Stimulated activated CD4-positive, alpha-beta T cell treated with anti-CD3 and anti-CD28 coated beads, Interleukin-2, amount 100 ng/mL, for 4 hours (primary cell): ENCODE data around the gene TJP3.

Experiments
- DNase-seq: peaks from one replicate; pipeline ENCODE4 v3.0.0-alpha.2; 2020; ENCODE audit warnings: low read depth

TJP3 gene

DNA sequence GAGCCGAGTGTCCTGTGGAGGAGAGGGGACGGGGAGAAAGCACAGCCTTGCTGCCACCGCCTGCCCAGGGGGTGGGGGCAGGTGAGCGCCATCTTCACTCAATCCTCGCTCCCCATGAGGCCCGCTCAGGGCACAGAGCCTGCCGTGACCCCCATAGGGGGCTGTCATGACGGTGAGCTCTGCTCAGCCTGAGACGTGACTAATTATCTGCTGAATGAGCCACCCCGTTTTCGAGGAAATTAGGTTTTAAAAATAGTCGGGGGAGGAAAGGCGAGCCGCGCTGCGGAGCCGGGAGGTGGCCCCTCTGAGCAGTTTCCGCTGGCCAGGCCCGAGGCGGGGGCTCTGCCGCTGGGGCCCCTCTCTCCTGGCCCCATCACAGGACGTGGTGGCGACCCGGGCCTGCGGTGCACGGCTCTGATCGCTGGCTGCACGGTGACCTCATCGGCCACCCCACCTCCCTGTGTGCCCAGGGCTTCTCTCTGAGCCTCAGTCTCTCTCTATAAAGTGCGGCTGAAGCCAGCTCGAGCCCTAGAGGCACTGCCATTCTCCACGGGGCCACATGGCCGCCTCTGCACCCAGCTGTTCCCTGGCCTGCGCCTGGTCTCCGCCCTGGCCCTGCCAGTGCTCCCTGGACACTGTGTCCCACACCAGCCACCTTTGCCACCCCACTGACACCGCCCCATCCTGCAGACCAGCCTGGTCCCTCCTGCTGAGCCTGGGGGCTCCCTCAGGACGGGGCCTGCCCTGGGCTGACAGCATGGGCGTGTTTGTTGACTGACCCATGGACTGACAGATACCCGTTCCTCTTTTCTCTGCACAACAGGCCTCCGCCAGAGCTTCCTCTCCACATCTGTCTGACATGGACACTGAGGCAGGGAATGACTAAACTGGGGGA, 36.3 kb upstream of the TJP3 start:
- no peak for DNase-seq

DNA sequence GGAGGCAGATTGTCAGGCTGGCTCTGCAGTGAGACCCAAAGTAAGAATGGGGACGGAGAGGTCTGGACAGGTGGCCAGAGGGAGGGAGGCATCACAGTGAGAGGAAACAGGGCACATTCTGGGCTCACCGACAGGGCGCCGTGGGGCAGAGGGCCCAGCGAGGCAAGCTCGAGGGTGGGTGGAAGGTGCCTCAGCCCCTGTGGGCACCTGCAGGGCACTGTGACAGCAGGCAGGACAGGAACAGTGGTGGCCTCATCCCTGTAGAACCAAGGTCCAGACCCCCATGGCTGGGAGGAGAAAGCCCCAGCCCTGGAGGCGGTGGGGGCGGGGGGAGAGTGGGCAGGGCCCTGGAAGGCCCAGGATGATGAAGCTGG, 35.6 kb upstream of the TJP3 start:
- no peak for DNase-seq

DNA sequence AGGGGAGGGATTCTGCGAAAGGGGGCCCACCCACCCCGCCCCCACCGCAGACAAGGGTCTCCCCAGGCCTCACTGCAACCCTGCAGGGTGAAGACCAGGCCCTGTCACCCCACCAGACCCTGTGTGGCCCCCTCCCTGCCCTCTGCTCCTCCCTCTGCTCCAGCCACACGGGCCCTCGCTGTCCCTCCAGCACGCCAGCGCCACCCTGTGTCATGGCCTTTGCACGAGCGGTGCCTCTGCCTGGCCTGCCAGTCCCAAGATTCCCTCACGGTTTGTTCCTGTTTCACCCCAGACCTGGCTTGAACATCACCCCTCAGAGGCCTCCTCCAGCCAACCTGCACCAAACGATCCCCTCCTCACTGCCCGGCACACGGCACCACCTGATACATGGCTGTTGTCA, 35.2 kb upstream of the TJP3 start:
- DNase-seq = no peak

DNA sequence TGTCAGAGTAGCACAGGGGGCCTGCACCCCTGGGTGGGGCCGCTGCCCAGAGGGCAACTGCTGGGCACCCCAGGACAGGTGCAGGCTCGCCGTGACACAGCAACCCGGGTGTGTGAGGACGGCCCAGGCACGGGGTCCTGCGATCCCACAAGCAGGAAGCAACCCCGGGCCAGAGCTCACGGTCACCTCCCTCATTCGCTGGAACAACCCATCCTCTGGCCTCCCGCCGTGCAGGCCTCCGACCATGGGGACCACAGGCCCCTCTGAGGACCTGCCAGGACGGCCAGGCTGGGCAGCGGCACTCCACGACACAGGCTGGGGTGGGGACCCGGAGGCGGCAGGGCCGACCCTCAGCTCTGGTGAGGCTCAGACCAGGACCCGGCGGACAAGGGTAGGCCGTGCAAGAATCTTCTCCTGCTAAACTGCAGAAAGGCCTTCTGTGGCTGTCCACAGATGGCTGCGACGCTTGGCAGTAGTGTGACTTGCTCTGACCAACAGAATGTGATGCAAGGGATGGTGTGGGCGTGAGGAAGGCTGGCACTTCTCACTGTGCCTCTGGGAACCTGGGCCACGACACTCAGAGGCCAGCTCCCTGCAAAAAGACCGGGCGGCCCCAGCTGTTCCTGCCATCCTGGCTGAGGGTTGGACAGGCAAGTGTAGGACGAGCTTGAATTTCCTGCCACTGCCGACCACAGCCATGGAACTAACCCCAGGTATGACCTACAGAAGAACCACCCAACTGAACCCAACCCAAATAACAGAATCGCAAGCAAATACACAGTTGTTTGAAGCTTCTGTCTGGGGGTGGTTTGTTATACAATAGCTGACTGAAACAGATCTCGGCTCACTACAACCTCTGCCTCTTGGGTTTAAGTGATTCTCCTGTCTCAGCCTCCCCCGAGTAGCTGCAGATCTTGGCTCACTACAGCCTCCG, 34.4 kb upstream of the TJP3 start:
- no peak for DNase-seq

DNA sequence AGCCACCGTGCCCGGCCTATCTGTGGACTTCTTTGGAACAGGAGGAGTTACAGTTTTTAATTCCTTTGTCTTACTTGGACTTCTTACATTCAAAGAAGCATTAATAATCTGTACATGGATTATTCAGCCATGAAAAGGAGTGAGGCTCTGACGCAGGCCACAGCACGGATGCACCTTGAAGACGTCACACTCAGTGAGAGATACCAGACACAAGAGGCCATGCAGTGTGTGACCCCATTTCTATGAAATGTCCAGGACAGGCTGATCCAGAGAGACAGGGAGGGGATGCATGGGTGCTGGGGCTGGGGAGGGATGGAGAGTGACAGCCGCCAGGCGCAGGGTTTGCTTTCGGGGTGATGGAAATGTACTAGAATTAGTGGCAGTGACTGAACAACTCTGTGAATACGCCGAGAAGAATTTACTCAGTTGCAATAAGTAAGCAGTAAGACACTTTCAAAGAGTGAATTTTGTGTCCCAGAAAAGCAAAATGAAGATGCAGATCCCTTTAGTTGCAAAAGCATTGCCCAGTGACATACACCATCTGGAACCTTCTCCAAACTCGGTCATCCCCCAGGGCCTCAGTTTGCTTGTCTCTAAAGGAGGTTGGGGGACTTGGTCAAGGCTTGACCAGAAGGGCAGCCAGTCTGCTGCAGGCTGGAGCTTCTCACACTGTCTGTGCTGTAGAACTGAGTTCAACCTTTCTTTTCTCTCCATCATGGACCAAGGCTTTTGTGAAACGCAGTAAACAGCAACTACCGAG, 33.2 kb upstream of the TJP3 start:
- no peak for DNase-seq

DNA sequence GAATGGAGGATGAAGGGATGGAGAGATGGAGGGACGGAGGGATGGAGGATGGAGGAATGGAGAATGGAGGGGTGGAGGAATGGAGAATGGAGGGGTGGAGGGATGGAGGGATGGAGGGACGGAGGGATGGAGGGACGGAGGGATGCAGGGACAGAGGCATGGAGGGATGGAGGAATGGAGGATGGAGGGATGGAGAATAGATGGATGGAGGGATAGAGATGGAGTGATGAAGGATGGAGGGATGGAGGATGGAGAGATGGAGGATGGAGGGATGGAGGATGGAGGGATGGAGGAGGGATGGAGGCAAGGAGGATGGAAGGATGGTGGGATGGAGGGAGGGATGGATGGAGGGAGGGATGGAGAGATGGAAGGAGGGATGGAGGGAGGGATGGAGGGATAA, 30.0 kb upstream of the TJP3 start:
- no peak for DNase-seq

DNA sequence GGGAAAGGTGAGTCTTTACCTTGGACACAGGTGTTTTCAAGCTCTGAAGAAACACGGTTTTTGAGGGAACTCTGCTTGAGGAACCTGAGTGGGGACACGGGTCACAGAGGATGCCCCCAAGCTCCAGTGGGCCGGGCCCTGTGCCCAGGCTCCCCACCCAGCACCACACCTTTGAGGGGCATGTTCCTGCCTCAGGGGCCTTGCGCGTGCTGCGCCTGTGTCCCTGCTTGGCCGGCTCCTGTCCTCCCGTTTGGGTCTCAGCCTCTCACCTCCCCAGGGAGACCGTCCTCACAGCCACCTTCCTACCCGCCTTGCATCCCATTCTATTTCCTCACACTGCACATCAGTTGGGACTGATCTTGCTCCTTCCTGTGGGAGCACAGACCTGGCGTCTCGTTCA, 29.0 kb upstream of the TJP3 start:
- no peak for DNase-seq

DNA sequence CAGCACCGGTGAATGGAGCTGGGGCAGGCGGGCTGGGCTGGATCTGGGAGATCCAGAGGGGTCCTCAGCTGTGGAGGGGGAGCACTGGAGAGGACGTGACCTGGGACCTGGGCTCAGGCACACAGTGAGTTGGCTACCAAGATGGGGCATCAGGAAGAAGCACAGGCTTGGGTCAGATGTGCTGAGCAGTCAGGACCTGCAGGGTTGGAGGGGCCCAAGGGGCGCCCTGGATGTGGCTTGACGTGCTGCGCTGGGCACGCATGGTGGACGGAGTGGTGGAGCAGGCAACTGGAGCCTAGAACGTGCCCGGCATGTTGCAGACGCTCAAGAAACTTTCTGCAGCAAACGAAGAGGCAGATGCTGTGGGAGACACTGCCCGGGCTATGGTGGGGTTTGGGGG, 28.6 kb upstream of the TJP3 start:
- DNase-seq = no peak

DNA sequence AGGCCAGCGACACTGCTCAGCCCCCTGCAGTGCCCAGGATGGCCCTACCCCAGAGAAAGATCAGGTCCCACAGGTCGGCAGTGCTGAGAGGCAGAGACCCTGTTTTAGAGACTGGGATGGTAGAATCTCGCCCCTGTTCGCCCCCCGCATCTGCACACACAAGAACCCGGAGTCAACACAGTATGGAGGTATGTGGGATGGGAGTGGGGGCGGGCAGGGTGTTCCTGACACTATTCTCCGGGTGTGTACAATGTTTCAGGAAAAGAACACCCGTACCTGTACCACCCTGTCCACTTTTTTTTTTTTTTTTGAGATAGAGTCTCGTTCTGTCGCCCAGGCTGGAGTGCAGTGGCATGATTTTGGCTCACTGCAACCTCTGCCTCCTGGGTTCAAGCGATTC, 27.2 kb upstream of the TJP3 start:
- DNase-seq = no peak

DNA sequence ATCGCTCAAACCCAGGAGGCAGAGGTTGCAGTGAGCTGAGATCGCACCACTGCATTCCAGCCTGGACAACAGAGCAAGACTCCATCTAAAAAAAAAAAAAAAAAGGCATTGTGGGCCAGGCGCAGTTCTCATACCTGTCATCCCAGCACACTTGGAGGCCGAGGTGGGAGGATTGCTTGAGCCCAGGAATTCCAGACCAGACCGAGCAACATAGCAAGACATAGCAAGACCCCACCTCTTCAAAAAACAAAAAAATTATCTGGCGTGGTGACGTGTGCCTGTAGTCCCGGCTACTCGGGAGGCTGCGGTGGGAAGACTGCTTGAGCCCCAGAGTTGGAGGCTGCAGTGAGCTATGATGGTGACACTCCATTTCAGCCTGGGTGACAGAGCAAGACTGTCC, 25.9 kb upstream of the TJP3 start:
- DNase-seq = no peak

DNA sequence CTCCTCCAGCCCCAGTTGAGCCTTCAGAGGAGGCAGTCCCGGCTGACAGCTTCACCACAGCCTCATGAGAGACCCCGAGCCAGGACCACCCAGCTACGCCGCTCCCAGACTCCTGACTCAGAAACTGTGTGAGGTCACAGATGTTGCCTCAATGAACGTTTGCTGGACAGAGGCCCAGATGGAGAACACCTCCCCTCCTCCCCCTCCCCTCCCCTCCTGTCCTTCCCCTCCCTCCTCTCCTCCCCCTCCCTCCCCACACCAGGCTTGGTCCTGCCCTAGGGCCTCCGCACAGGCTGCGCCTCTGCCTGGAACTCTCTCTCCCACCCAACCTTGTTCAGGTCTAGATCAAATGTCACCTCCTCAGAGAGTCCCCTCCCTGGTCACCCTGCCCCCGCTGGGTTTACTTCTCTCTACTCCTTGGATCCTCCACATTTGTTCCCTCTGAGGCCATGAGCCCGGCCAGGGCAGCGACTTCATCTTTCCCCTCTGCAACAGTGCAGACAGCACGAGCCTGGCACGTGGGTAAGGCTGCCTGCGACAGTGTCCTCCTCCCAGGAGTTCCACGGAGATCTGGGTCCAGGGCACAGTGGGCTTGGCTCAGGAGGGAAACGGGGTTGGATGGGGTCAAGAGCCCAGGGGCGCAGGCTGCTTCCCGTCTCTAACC, 25.3 kb upstream of the TJP3 start:
- DNase-seq = no peak

DNA sequence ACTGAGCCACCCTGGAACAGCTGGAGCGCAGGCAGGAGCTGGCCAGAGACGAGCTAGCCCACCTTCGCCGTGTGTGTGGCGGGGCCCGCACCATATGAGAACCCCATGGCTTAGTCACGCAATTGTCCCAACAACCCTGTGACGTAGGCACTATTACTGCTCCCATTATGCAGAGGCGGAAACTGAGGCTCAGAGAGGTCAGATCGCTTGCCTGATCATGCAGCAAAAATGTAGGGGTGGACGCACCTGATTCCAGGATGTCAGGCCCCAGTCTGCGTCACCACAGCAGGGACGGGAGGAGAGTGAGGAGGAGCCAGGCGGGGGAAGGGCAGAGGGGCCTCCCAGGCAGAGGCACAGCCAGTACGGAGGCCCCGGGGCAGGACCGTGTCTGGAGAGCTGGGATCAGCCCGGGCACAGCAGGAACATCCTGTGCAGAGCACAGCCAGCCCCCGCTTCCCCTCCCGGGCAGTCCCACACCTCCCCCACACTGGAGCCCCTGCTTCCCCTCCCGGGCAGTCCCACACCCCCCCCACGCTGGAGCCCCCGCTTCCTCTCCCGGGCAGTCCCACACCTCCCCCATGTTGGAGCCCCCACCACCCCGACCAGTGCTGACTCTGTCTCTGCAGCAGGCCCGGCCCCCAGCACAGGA, 24.7 kb upstream of the TJP3 start:
- no peak for DNase-seq

DNA sequence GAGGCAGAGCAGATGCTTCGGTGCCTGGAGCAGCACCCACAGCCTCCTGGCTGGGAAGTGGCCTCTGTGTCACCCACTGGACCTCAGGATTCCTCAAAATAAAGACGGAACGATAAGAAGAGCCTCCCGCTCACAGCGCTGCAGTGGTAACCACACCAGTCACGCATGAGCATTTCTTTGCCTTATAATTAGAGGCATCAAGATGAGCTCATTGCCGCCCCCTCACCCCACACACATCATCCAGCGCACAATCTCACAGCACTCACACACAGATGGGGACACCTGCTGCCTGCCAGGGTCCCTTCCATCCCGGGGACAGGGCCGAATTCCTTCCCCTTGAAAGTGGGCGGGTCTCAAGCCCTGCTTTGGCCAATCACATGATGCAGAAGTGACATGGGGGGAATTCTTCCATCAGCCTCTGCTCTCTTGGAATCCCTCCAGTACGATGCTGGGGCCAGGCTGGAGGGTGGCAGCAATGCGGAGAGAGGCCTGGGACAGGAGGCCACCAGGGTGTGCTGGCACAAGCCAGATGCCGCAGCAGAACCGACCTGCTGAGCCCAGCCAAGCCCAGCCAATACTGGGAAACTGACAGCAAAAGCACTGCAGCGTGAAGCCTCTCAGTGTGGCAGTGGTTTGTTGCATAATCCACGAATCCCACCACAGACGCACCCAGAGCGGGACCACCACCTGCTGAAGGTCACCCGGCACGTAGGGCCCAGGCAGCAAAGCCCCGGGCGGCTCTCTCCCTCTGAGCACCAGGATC, 23.9 kb upstream of the TJP3 start:
- DNase-seq = no peak

DNA sequence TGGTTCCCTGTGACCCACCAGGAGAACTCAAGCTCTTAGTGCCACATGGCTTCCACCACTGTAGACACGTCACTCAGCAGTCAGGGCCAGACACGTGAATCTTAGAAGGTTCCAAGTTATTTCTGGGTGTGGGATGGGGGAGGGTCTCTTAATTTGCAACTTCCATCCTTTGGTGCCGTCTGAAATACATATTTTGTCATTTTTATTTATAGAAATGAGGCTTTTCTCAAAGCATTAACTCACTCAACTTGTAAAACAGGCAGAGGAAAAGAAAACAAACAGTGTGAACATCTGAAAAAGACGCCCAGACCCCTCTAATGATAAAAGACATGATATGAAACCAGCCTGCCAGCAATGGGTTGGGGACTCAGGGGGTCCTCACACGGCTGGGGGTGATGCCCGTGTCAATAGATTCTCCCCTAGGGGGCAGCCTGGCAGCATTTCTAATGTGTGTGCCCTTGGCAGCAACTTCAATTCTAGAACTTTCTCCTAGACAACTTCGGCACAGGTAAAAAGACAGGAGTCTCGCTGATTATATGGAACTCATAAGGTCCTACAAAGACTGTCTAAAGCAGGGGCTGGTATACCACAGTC, 23.3 kb upstream of the TJP3 start:
- no peak for DNase-seq

DNA sequence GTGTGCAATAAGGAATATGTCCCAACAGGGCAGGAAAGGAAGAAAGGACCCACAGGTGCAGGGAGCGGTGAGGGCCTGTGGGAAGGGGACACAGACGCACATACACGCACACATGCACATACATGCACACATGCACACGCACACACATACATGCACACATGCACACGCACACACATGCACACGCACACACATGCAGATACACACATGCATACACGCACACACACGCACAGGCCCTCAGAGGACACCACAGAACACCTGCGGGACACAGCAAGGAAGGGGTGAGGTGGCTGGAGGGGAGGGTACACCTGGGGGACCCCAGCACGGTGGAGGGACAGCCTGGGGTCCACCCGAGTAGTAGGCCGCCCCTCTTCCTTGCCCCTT, 20.8 kb upstream of the TJP3 start:
- no peak for DNase-seq

DNA sequence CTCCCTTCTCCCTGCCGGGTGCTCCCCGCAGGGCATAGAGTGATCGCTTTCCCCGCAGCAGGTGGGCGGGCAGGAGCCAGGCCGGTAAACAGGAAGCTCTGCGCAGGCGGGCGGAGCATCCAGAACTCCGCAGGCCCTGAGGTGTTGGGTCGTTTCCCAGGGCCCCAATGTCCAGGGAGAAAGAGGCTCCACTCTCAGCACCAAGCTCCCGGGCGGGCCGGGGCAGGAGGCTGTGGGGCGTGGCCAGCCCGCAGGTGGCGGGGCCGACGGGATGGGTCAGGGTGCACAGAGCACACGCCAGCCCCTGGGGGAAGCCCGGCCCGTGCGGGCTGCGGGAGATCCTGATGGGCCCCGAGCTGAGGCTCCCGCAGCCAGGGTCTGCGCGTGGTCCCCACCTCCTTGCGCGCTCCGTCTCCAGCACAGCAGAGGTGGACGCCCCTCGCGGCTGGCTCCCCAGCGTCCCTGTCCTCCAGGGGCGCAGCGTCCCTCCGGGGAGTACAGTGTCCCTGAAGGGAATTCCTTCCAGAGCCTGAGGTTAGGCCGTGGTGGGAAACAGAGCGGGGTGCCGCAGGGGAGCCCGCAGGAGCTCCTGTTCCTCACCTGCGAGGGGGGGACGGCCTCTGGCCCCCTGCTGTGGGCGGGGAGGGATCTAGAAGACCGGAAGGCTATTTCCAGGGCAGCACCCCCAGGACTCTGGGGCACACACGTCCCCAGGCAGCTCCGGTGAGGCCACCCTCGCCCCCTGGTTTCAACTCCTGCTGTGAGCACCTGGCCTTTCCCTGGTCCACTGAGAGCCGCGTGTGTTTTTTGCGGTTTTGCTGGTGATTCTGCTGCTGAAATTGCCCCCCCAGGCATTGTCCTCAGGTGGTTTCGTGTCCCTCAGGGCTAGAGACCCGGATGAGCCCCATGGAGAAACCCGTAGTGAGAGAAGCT, 20.1 kb upstream of the TJP3 start:
- DNase-seq = no peak

DNA sequence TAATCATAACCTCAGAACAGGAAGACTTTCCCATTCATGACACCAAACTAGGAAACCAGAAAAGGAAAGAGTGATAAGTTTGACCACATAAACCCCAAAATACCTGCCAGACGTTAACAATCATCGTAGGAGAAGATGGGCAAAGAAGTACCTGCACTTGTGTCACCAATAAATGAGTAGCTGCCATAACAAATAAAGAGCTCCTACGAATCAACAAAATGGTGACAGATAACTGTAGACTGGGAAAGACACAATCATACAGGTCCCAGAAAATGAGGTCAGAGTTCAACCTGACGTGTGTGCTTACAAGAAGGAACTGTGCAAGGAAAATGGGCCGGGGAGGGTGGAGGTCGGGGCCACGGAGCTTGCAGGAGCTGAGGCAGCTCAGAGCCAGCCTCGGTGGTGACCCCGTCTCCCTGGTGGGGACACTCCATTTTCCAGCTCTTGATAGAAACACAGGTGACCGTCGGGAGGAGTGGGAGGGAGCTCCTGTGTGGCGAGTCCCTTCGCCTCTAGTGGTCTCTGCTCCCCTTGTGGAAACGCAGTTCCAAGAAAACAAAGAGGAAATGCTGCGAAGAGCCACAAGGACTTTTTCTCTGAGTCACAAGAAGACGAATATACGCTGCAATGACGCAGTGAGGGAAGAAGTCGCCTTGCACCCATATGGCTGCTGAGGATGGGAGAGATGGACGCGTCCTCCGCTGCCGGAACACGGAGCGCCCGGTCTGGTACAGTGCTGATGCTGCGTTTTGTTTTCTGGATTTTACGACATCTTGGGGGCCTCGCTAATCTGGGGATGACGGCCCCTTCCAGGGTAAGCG, 17.4 kb upstream of the TJP3 start:
- DNase-seq = no peak

DNA sequence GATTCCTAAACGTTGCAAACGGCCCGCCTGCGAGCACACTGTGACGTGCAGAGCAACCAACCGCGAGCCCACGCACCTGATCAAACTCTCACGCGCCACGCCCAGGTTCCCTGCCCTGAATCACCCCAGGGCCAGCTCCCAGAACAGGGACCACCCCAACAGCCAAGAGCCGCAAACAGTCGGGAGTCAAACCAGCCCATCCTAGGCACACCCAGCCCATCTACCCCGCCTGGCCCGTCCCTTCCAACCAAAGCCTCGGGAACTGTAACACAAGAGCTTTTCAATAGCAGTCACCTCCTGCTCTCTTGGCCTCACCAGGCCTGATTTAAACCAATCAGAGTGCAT, 16.8 kb upstream of the TJP3 start:
- no peak for DNase-seq
